MM.1S (cell line): ENCODE measurements around the gene NLRP6.
"Not testable (repeated sequence)": the region's sequence is repeated elsewhere in the genome, so short reads cannot be mapped to it uniquely, and the experiment has no call there.

Experiments used
- DNase-seq: peaks from one replicate; pipeline ENCODE4 v3.0.0-alpha.2; 2015
- H2AFZ ChIP-seq: fragments of 300-600 bp; sonication (generic); 2 replicates; pipeline ENCODE4 v1.6.0; 2016; ENCODE audit warnings: antibody characterized with exemption, low read length
- H3F3A ChIP-seq: fragments of 300-600 bp; sonication (generic); 2 replicates; pipeline ENCODE4 v1.6.1; 2016; ENCODE audit warnings: mild to moderate bottlenecking, antibody characterized with exemption, low read length, moderate library complexity, mixed read lengths; ENCODE audit not compliant: insufficient read depth
- H3K27ac ChIP-seq: fragments of 300-600 bp; sonication (generic); 2 replicates; pipeline ENCODE4 v1.5.1; 2016; ENCODE audit warnings: mild to moderate bottlenecking, low read length
- H3K27me3 ChIP-seq: fragments of 300-600 bp; sonication (generic); replicated peaks from 2 replicates; pipeline ENCODE4 v1.6.0; 2016; ENCODE audit warnings: low read length; ENCODE audit not compliant: insufficient read depth
- H3K36me3 ChIP-seq: fragments of 300-600 bp; sonication (generic); replicated peaks from 2 replicates; pipeline ENCODE4 v1.6.1; 2016; ENCODE audit warnings: mild to moderate bottlenecking, low read length, mixed read lengths; ENCODE audit not compliant: insufficient read depth
- H3K4me1 ChIP-seq: fragments of 300-600 bp; sonication (generic); 2 replicates; pipeline ENCODE4 v1.6.1; 2016; ENCODE audit warnings: low read length, mixed read lengths
- H3K4me2 ChIP-seq: fragments of 300-600 bp; sonication (generic); 2 replicates; pipeline ENCODE4 v1.6.0; 2016; ENCODE audit warnings: low read depth, low read length
- H3K4me3 ChIP-seq: fragments of 300-600 bp; sonication (generic); 2 replicates; pipeline ENCODE4 v1.5.1; 2016; ENCODE audit warnings: low read length, mixed read lengths
- H3K79me2 ChIP-seq: fragments of 300-600 bp; sonication (generic); 2 replicates; pipeline ENCODE4 v1.6.1; 2016; ENCODE audit warnings: mixed run types, low read length, mixed read lengths
- H3K9ac ChIP-seq: fragments of 300-600 bp; sonication (generic); 2 replicates; pipeline ENCODE4 v1.6.1; 2016; ENCODE audit warnings: low read length, mixed read lengths
- H3K9me2 ChIP-seq: fragments of 300-600 bp; sonication (generic); replicated peaks from 2 replicates; pipeline ENCODE4 v1.6.1; 2016; ENCODE audit warnings: mild to moderate bottlenecking, low read length, mixed read lengths; ENCODE audit not compliant: insufficient read depth
- H3K9me3 ChIP-seq: fragments of 300-600 bp; sonication (generic); replicated peaks from 2 replicates; pipeline ENCODE4 v1.6.1; 2016; ENCODE audit warnings: mild to moderate bottlenecking, low read length, mixed read lengths; ENCODE audit not compliant: insufficient read depth
- H4K20me1 ChIP-seq: fragments of 300-600 bp; sonication (generic); 2 replicates; pipeline ENCODE4 v1.6.1; 2016; ENCODE audit warnings: mild to moderate bottlenecking, low read length, moderate library complexity, mixed read lengths; ENCODE audit not compliant: insufficient read depth
- CTCF ChIP-seq: fragments of 300-600 bp; sonication (generic); IDR thresholded peaks from 2 replicates; pipeline ENCODE4 v1.5.1; 2016; ENCODE audit warnings: antibody characterized with exemption, low read length, mixed read lengths
- EZH2 ChIP-seq: fragments of 300-600 bp; sonication (generic); optimal IDR thresholded peaks from 2 replicates; pipeline ENCODE3; 2017; ENCODE audit warnings: low read depth, mild to moderate bottlenecking, antibody characterized with exemption, low read length, mixed read lengths
- EZH2phosphoT487 ChIP-seq: fragments of 300-600 bp; sonication (generic); IDR thresholded peaks from 2 replicates; pipeline ENCODE4 v1.6.1; 2018; ENCODE audit warnings: antibody characterized with exemption, low read length

NLRP6 gene

GRCh38 chr11:312092-312816 lies 34.0 kb downstream of the NLRP6 start:
- no peaks in the 10 kb centered on the region for H4K20me1 ChIP-seq
- no peak overlapping the region for H3K9ac ChIP-seq
- no peaks in the 10 kb centered on the region for H3K36me3 ChIP-seq
- no peaks in the 10 kb centered on the region for H3F3A ChIP-seq
- H3K4me1 ChIP-seq, result peaks cover 14% of the 10 kb centered on the region
- no peak for TF ChIP-seq EZH2
- TF ChIP-seq EZH2phosphoT487, result no peak
- TF ChIP-seq CTCF, result no peak
- DNase-seq, result no peak
- no peak overlapping the region for H3K27ac ChIP-seq
- no peaks in the 10 kb centered on the region for H3K9me3 ChIP-seq
- no peak overlapping the region for H3K4me2 ChIP-seq
- peaks cover 61% of the 10 kb centered on the region for H3K27me3 ChIP-seq
- H3K4me3 ChIP-seq, result no peak overlapping the region
- no peak overlapping the region for H2AFZ ChIP-seq
- no peaks in the 10 kb centered on the region for H3K9me2 ChIP-seq
- no peaks in the 10 kb centered on the region for H3K79me2 ChIP-seq

- no peaks in the 10 kb centered on the region for H3K9me3 ChIP-seq
- H3K36me3 ChIP-seq, result no peaks in the 10 kb centered on the region
- no peaks in the 10 kb centered on the region for H3F3A ChIP-seq
- 0 out of 2 replicates have a peak overlapping the region, but pooled peaks have one; percentile 9 for H3K4me3 ChIP-seq
- H3K4me1 ChIP-seq, result peaks cover 14% of the 10 kb centered on the region
- TF ChIP-seq CTCF (no peak), EZH2phosphoT487 (no peak), EZH2 (no peak)
- H3K79me2 ChIP-seq, result no peaks in the 10 kb centered on the region
- H2AFZ ChIP-seq, result no peak overlapping the region
- DNase-seq, result no peak
- no peaks in the 10 kb centered on the region for H4K20me1 ChIP-seq
- H3K9ac ChIP-seq, result no peak overlapping the region
- H3K27ac ChIP-seq, result no peak overlapping the region
- H3K27me3 ChIP-seq, result peaks cover 62% of the 10 kb centered on the region
- H3K4me2 ChIP-seq, result peak overlapping the region; percentile 57
- no peaks in the 10 kb centered on the region for H3K9me2 ChIP-seq
Observed at GRCh38 chr11:313304-313786, 35.1 kb downstream of the NLRP6 start.

GRCh38 chr11:313787-314553 lies 35.8 kb downstream of the NLRP6 start, which contains the start of gene IFITM1:
Gene IFITM1 (plus strand): TSS chr11:314040. CDS start chr11:314171, 131 bp downstream.
- no peak within 1 kb of the TSS for H3K27ac ChIP-seq
- no peak within 1 kb of the TSS for H3K9ac ChIP-seq
- no peak for TF ChIP-seq EZH2phosphoT487
- TF ChIP-seq CTCF, result no peak
- no peak for TF ChIP-seq EZH2
- H3K79me2 ChIP-seq, result no peaks in the 10 kb centered on the region
- peak within 1 kb of the TSS; percentile 57 for H3K4me2 ChIP-seq
- peaks cover 61% of the 10 kb centered on the region for H3K27me3 ChIP-seq
- no peaks in the 10 kb centered on the region for H3K36me3 ChIP-seq
- no peak within 1 kb of the TSS for H2AFZ ChIP-seq
- peak within 1 kb of the TSS; percentile 9; the same call in 1 of the 2 replicates for H3K4me3 ChIP-seq
- no peaks in the 10 kb centered on the region for H3F3A ChIP-seq
- H3K9me2 ChIP-seq, result no peaks in the 10 kb centered on the region
- no peaks in the 10 kb centered on the region for H3K9me3 ChIP-seq
- peaks cover 14% of the 10 kb centered on the region for H3K4me1 ChIP-seq
- peak; percentile 55 for DNase-seq
- H4K20me1 ChIP-seq, result no peaks in the 10 kb centered on the region

- Histone ChIP-seq H3K4me2 (peak overlapping the region; percentile 57; the same call in 1 of the 2 replicates), H3K27me3 (peaks cover 59% of the 10 kb centered on the region), H3K4me1 (peaks cover 14% of the 10 kb centered on the region)
- H3K9me3 ChIP-seq, H3K36me3 ChIP-seq, H3K79me2 ChIP-seq, H3K4me3 ChIP-seq, H3K27ac ChIP-seq, H3K9me2 ChIP-seq, DNase-seq, H4K20me1 ChIP-seq, H2AFZ ChIP-seq, H3K9ac ChIP-seq, H3F3A ChIP-seq: not testable (repeated sequence)
Observed at GRCh38 chr11:314554-314875, 36.3 kb downstream of the NLRP6 start.
